ENCODE measurements around the gene FAM186B. TPM values are rescaled to one million over a fixed set of nuclear protein-coding genes. Genes with fewer than 3 reads are reported as not detected.
A peak's percentile ranks its signal among the peaks of the same experiment; 100 is the strongest.

Gene FAM186B
- polyA plus RNA-seq, 1 donor = 2.7 TPM

- DNase-seq = no peak
These were observed 3.8 kb upstream of the FAM186B start for GRCh38 chr12:49609059-49609874.

GRCh38 chr12:49604856-49605255 is 583 bp downstream of the FAM186B start:
- no peak for DNase-seq

- no peak for DNase-seq
These were observed 1.7 kb downstream of the FAM186B start for GRCh38 chr12:49603721-49604120.

GRCh38 chr12:49599961-49600360 is 5.5 kb downstream of the FAM186B start:
- DNase-seq = no peak

GRCh38 chr12:49598527-49598926 is 6.9 kb downstream of the FAM186B start:
- no peak for DNase-seq

GRCh38 chr12:49588721-49589516 is 16.5 kb downstream of the FAM186B start:
- no peak for DNase-seq

- DNase-seq = no peak
These were observed 17.2 kb downstream of the FAM186B start for GRCh38 chr12:49588281-49588680.

- no peak for DNase-seq
These were observed 18.1 kb downstream of the FAM186B start for GRCh38 chr12:49587174-49587908.

- no peak for DNase-seq
These were observed 19.7 kb downstream of the FAM186B start for GRCh38 chr12:49585477-49586459.

GRCh38 chr12:49584591-49584990 is 20.8 kb downstream of the FAM186B start:
- peak; percentile 58 for DNase-seq

GRCh38 chr12:49583366-49584094 is 21.9 kb downstream of the FAM186B start:
- DNase-seq = peak; percentile 68

GRCh38 chr12:49582850-49583249 is 22.6 kb downstream of the FAM186B start:
- no peak for DNase-seq

- DNase-seq = no peak
These were observed 23.2 kb downstream of the FAM186B start for GRCh38 chr12:49582201-49582600.

- peak; percentile 80 for DNase-seq
These were observed 24.6 kb downstream of the FAM186B start for GRCh38 chr12:49580572-49581535.

- no peak for DNase-seq
These were observed 26.8 kb downstream of the FAM186B start for GRCh38 chr12:49578471-49579112.

GRCh38 chr12:49577589-49578315 is 27.7 kb downstream of the FAM186B start:
- no peak for DNase-seq

- DNase-seq = no peak
These were observed 36.8 kb downstream of the FAM186B start for GRCh38 chr12:49568442-49569162.
